HEK293T (cell line): ENCODE measurements around the gene SCMH1.

Experiments used
- CTBP1 ChIP-seq: fragments of 450-650 bp; IDR thresholded peaks from 2 replicates; pipeline ENCODE4 v1.6.1; 2016; ENCODE audit warnings: borderline replicate concordance
- SP1 ChIP-seq: fragments of 450-650 bp; IDR thresholded peaks from 2 replicates; pipeline ENCODE4 v1.6.1; 2017

- TF ChIP-seq CTBP1 (no peak), SP1 (no peak)
Measured at GRCh38 chr1:41286486-41286885, 44.4 kb upstream of the SCMH1 start.
